Astrocyte of the spinal cord (primary cell): ENCODE measurements around the gene MEGF6.

ENCODE experiments used
- DNase-seq: peaks from one replicate; pipeline ENCODE4 v3.0.0; 2011; ENCODE audit warnings: low read depth, low spot score
- H3K4me3 ChIP-seq: 2 replicates; pipeline ENCODE4 v1.5.1; 2011; ENCODE audit warnings: low read depth, mild to moderate bottlenecking, low read length, moderate library complexity
- CTCF ChIP-seq: IDR thresholded peaks from 2 replicates; pipeline ENCODE4 v1.5.1; 2012; ENCODE audit warnings: low read depth, mild to moderate bottlenecking, low read length, inconsistent platforms
- in situ Hi-C: cut with HindIII; loops from 2 replicates; pipeline ENCODE4 v1.10.0; 2017; ENCODE audit warnings: low sequenced_read_pairs

Gene MEGF6

GRCh38 chr1:3521426-3521825, 89.9 kb downstream of the MEGF6 start:
- in situ Hi-C loops, result no loop called here
- DNase-seq, result no peak
- TF ChIP-seq CTCF, result no peak

GRCh38 chr1:3520419-3521378, 90.6 kb downstream of the MEGF6 start:
- TF ChIP-seq CTCF, result no peak

More at GRCh38 chr1:3521426-3521825, 89.9 kb downstream of the MEGF6 start:
- no peak overlapping the region for H3K4me3 ChIP-seq

GRCh38 chr1:3519301-3519885, 91.9 kb downstream of the MEGF6 start:
- in situ Hi-C loops, result no loop called here
- TF ChIP-seq CTCF, result no peak
- H3K4me3 ChIP-seq, result no peak overlapping the region
- no peak for DNase-seq

More at GRCh38 chr1:3520419-3521378, 90.6 kb downstream of the MEGF6 start:
- no peak overlapping the region for H3K4me3 ChIP-seq
- DNase-seq, result no peak
- in situ Hi-C loops, result no loop called here

- no peak overlapping the region for H3K4me3 ChIP-seq
- in situ Hi-C loops, result no loop called here
- TF ChIP-seq CTCF, result no peak
- DNase-seq, result no peak
Measured at GRCh38 chr1:3518756-3519155, 92.6 kb downstream of the MEGF6 start.

GRCh38 chr1:3518256-3518655, 93.1 kb downstream of the MEGF6 start:
- H3K4me3 ChIP-seq, result no peak overlapping the region
- no peak for DNase-seq
- peak; percentile 81 for TF ChIP-seq CTCF
- in situ Hi-C loops, result no loop called here

- DNase-seq, result no peak
- H3K4me3 ChIP-seq, result no peak overlapping the region
- no peak for TF ChIP-seq CTCF
- in situ Hi-C loops, result no loop called here
Measured at GRCh38 chr1:3516911-3517675, 94.2 kb downstream of the MEGF6 start.
